Measurements from ENCODE around the gene ARL3. TPM values are rescaled to one million over a fixed set of nuclear protein-coding genes. Genes with fewer than 3 reads are reported as not detected.

ARL3 gene
- total and polyA plus RNA-seq, 7 donors = 4.6 to 12.0 (median 8.3) TPM

DNA sequence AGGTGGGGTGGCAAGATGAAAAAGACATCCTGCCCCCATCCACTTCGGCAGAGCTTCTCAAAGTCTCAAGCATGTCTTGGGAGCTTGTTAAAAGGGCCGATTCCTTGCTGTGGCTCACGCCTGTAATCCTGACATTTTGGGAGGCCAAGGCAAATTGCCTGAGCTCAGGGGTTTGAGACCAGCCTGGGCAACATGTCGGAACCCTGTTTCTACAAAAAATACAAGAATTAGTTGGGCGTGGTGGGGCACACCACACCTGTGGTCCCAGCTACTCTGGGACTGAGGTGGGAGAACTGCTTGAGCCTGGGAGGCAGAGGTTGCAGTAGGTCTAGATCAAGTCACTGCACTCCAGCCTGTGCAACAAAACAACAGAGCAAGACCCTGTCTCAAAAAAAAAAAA lies 55.4 kb downstream of the ARL3 start:
- Histone ChIP-seq H3K27me3 (no peaks in the 10 kb centered on the region), H3K9me3 (no peaks in the 10 kb centered on the region), H3K4me3 (no peak overlapping the region), H3K36me3 (peaks cover 29 to 52% (median 31%) of the 10 kb centered on the region in 4 donors), H3K27ac (peak overlapping the region in 2 of 4 donors; percentile 26 to 52), H3K4me1 (peaks cover 0 to 32% (median 17%) of the 10 kb centered on the region in 4 donors)
- intact Hi-C loops (cut with DNase I) = no loop called here
- DNase-seq = no peak
- WGBS, 2 donors = 35 to 73% methylated on average over 5 of the region's 5 CpGs
- TF ChIP-seq, protein P1, sequence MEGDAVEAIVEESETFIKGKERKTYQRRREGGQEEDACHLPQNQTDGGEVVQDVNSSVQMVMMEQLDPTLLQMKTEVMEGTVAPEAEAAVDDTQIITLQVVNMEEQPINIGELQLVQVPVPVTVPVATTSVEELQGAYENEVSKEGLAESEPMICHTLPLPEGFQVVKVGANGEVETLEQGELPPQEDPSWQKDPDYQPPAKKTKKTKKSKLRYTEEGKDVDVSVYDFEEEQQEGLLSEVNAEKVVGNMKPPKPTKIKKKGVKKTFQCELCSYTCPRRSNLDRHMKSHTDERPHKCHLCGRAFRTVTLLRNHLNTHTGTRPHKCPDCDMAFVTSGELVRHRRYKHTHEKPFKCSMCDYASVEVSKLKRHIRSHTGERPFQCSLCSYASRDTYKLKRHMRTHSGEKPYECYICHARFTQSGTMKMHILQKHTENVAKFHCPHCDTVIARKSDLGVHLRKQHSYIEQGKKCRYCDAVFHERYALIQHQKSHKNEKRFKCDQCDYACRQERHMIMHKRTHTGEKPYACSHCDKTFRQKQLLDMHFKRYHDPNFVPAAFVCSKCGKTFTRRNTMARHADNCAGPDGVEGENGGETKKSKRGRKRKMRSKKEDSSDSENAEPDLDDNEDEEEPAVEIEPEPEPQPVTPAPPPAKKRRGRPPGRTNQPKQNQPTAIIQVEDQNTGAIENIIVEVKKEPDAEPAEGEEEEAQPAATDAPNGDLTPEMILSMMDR (IDR thresholded peaks at IDR 0.05) = no peak
- TF ChIP-seq EP300 (IDR thresholded peaks at IDR 0.05) = no peak

DNA sequence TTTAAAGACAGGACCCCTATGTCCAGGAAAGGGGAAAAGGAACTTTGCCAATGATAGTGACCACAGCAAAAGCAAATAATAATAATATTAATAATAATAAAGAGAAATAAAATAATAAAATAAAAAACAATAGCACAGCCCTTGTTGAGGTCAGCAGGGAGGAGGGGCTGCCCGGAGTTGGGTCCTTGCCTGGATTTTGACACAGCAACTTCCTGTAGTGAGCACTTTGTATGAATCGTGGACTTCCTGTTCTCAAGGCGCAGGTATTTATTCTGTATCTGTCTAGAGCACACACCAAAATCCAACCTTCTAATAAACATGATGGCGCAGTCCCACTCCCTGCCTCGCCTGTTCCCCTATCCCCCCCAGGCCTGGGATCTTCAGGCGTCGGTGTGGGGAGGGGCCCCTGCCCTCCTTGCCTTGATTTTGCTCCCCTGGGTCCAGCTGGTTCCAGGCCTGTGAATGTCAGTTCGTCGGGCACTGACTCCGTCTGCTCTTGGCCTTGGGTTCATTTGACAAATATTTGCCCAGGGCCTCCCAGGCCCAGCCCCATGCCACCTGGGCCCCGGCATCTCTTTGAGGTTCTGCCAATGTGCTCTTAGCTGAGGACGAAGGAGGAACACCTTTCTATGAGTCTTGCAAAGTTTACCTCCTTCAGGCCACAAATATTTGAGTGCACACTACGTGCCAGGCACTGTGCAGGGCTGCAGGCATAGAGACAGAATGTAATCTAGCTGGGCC lies 56.0 kb downstream of the ARL3 start:
- Histone ChIP-seq H3K27ac (peak overlapping the region; percentile 26 to 52 (median 47)), H3K27me3 (no peaks in the 10 kb centered on the region), H3K4me1 (peaks cover 0 to 34% (median 20%) of the 10 kb centered on the region in 4 donors), H3K9me3 (no peaks in the 10 kb centered on the region), H3K36me3 (peaks cover 29 to 58% (median 31%) of the 10 kb centered on the region in 4 donors), H3K4me3 (no peak overlapping the region)
- intact Hi-C loops (cut with DNase I) = no loop called here
- 16 to 56% methylated on average over 13 of the region's 13 CpGs for WGBS, 2 donors
- peak in 1 of 4 donors; percentile 6 for TF ChIP-seq POLR2AphosphoS5 (IDR thresholded peaks at IDR 0.05)
- no peak for TF ChIP-seq EP300 (IDR thresholded peaks at IDR 0.05)
- no peak for TF ChIP-seq POLR2A (IDR thresholded peaks at IDR 0.05)
- DNase-seq = peak; percentile 75

GRCh38 chr10:102657451-102657850 lies 56.7 kb downstream of the ARL3 start:
- Histone ChIP-seq H3K4me3 (no peak overlapping the region), H3K4me1 (peaks cover 0 to 41% (median 22%) of the 10 kb centered on the region in 4 donors), H3K27me3 (no peaks in the 10 kb centered on the region), H3K27ac (peak overlapping the region; percentile 13 to 51 (median 34)), H3K9me3 (no peaks in the 10 kb centered on the region), H3K36me3 (peaks cover 29 to 65% (median 31%) of the 10 kb centered on the region in 4 donors)
- TF ChIP-seq POLR2A (IDR thresholded peaks at IDR 0.05) (no peak), EP300 (IDR thresholded peaks at IDR 0.05) (no peak), POLR2AphosphoS5 (IDR thresholded peaks at IDR 0.05) (no peak)
- TF ChIP-seq, protein P1 (IDR thresholded peaks at IDR 0.05) = no peak
- intact Hi-C loops (cut with DNase I) = no loop called here
- WGBS, 2 donors = 21 to 63% methylated on average over 11 of the region's 11 CpGs
- no peak for DNase-seq

GRCh38 chr10:102656791-102657371 lies 57.3 kb downstream of the ARL3 start:
- intact Hi-C loops (cut with DNase I) = no loop called here
- Histone ChIP-seq H3K4me3 (no peak overlapping the region), H3K36me3 (peaks cover 29 to 67% (median 32%) of the 10 kb centered on the region in 4 donors), H3K4me1 (peaks cover 0 to 45% (median 28%) of the 10 kb centered on the region in 4 donors), H3K27me3 (no peaks in the 10 kb centered on the region), H3K9me3 (no peaks in the 10 kb centered on the region), H3K27ac (peak overlapping the region in 2 of 4 donors; percentile 43 to 51)
- peak; percentile 70 for DNase-seq
- 77 to 92% methylated on average over 42 of the region's 42 CpGs for WGBS, 2 donors
- no peak for TF ChIP-seq EP300 (IDR thresholded peaks at IDR 0.05)
- TF ChIP-seq, protein P1 (IDR thresholded peaks at IDR 0.05) = no peak
- TF ChIP-seq POLR2AphosphoS5 (IDR thresholded peaks at IDR 0.05) = no peak
- no peak for TF ChIP-seq POLR2A (IDR thresholded peaks at IDR 0.05)

- no peak overlapping the region for H3K27ac ChIP-seq
- peaks cover 29 to 67% (median 36%) of the 10 kb centered on the region in 4 donors for H3K36me3 ChIP-seq
- no peak overlapping the region for H3K4me3 ChIP-seq
- no peak for DNase-seq
- H3K9me3 ChIP-seq = no peaks in the 10 kb centered on the region
- no peak for TF ChIP-seq POLR2AphosphoS5 (IDR thresholded peaks at IDR 0.05)
- TF ChIP-seq, protein P1 (IDR thresholded peaks at IDR 0.05) = no peak
- intact Hi-C loops (cut with DNase I) = no loop called here
- 87 to 94% methylated on average over 12 of the region's 12 CpGs for WGBS, 2 donors
- H3K27me3 ChIP-seq = no peaks in the 10 kb centered on the region
- H3K4me1 ChIP-seq = peaks cover 0 to 46% (median 30%) of the 10 kb centered on the region in 4 donors
These were observed 58.2 kb downstream of the ARL3 start for GRCh38 chr10:102656026-102656425.

All from sigmoid colon (tissue), 7 donors.